HepG2 (cell line): ENCODE data around the gene PRSS50.

Experiments used
- CTCF ChIP-seq: sonication (generic); formaldehyde crosslinking; IDR thresholded peaks from 2 replicates; pipeline ENCODE4 v1.5.0; 2020; ENCODE audit warnings: mild to moderate bottlenecking, missing genetic modification reagents, moderate library complexity
- DR1 ChIP-seq: sonication (generic); formaldehyde crosslinking; IDR thresholded peaks from 2 replicates; pipeline ENCODE4 v1.8.0; 2021; ENCODE audit warnings: mild to moderate bottlenecking, missing genetic modification reagents, inconsistent platforms
- GABPB1 ChIP-seq: IDR thresholded peaks from 2 replicates; pipeline ENCODE4 v1.6.1; 2016; ENCODE audit warnings: mild to moderate bottlenecking, missing genetic modification reagents, moderate library complexity, missing compliant biosample characterization
- GMEB1 ChIP-seq: sonication (generic); formaldehyde crosslinking; IDR thresholded peaks from 2 replicates; pipeline ENCODE4 v1.5.1; 2020; ENCODE audit warnings: missing genetic modification reagents, mild to moderate bottlenecking, borderline replicate concordance
- MTF1 ChIP-seq: sonication (generic); formaldehyde crosslinking; IDR thresholded peaks from 2 replicates; pipeline ENCODE4 v1.5.0; 2020; ENCODE audit warnings: missing genetic modification reagents
- NR0B2 ChIP-seq: sonication (generic); formaldehyde crosslinking; IDR thresholded peaks from 2 replicates; pipeline ENCODE4 v1.4.0; 2020; ENCODE audit warnings: mild to moderate bottlenecking, missing genetic modification reagents
- RBM39 ChIP-seq: fragments of 200-400 bp; formaldehyde crosslinking; IDR thresholded peaks from one replicate; pipeline ENCODE4 v1.6.1; 2018; ENCODE audit warnings: antibody characterized with exemption, mild to moderate bottlenecking, low read depth, low read length; ENCODE audit not compliant: poor library complexity, severe bottlenecking
- RFX5 ChIP-seq: IDR thresholded peaks from 2 replicates; pipeline ENCODE4 v1.6.1; 2011; ENCODE audit warnings: low read depth, low read length, improper control_type of control experiment
- SAFB2 ChIP-seq: sonication (generic); formaldehyde crosslinking; IDR thresholded peaks from 2 replicates; pipeline ENCODE4 v1.5.1; 2020; ENCODE audit warnings: missing genetic modification reagents, low read depth, mild to moderate bottlenecking, borderline replicate concordance
- TCF7 ChIP-seq: sonication (generic); IDR thresholded peaks from 2 replicates; pipeline ENCODE4 v1.6.1; 2016; ENCODE audit warnings: antibody characterized with exemption, low read depth
- TGIF2 ChIP-seq: IDR thresholded peaks from 2 replicates; pipeline ENCODE4 v1.6.1; 2016; ENCODE audit warnings: control low read depth, missing compliant biosample characterization
- ZFY ChIP-seq: sonication (generic); formaldehyde crosslinking; IDR thresholded peaks from 2 replicates; pipeline ENCODE4 v1.4.0; 2020; ENCODE audit warnings: missing genetic modification reagents

- TF ChIP-seq GMEB1 (CRISPR knock-in tag), result no peak
- TF ChIP-seq CTCF, result no peak
- TF ChIP-seq TGIF2 (CRISPR knock-in tag), result no peak
- TF ChIP-seq RBM39, result no peak
- no peak for TF ChIP-seq SAFB2
- no peak for TF ChIP-seq NR0B2 (CRISPR knock-in tag)
- no peak for TF ChIP-seq DR1 (CRISPR knock-in tag)
- no peak for TF ChIP-seq GABPB1 (CRISPR knock-in tag)
- no peak for TF ChIP-seq TCF7
- TF ChIP-seq MTF1, result no peak
- no peak for TF ChIP-seq ZFY (CRISPR knock-in tag)
- TF ChIP-seq RFX5, result no peak
Observed at GRCh38 chr3:46677411-46677726, 40.3 kb downstream of the PRSS50 start.
